DOHH2 (cell line): ENCODE measurements around the gene TNFRSF21.

ENCODE experiments used
- CTCF ChIP-seq: fragments of 200-600 bp; sonication (generic); IDR thresholded peaks from one replicate; pipeline ENCODE4 v1.5.1; 2014; ENCODE audit warnings: antibody characterized with exemption, mild to moderate bottlenecking, low read depth, low read length; ENCODE audit not compliant: poor library complexity, severe bottlenecking
- EZH2phosphoT487 ChIP-seq: fragments of 200-600 bp; sonication (generic); IDR thresholded peaks from 2 replicates; pipeline ENCODE4 v1.6.1; 2017; ENCODE audit warnings: borderline replicate concordance, mild to moderate bottlenecking, antibody characterized with exemption, low read length, moderate library complexity, mixed read lengths

- TF ChIP-seq CTCF (no peak), EZH2phosphoT487 (no peak)
These were observed 62.4 kb downstream of the TNFRSF21 start for GRCh38 chr6:47247227-47247797.
